Hematopoietic multipotent progenitor cell treated with erythropoietin and hydrocortisone succinate and interleukin-3 and kit ligand, for 17 days (in vitro differentiated cells): ENCODE results near the gene FCRL4.
"Not testable (repeated sequence)": the region's sequence is repeated elsewhere in the genome, so short reads cannot be mapped to it uniquely, and the experiment has no call there.

Source experiments
- DNase-seq: peaks from one replicate; pipeline ENCODE4 v3.0.0-alpha.2; 2015; ENCODE audit warnings: low spot score

FCRL4 gene

GRCh38 chr1:157551694-157552693 lies 45.9 kb downstream of the FCRL4 start, which contains the start of gene FCRL5:
FCRL5 (minus strand) TSS chr1:157552515; CDS start chr1:157552362, 153 bp downstream.
- no peak for DNase-seq

DNA sequence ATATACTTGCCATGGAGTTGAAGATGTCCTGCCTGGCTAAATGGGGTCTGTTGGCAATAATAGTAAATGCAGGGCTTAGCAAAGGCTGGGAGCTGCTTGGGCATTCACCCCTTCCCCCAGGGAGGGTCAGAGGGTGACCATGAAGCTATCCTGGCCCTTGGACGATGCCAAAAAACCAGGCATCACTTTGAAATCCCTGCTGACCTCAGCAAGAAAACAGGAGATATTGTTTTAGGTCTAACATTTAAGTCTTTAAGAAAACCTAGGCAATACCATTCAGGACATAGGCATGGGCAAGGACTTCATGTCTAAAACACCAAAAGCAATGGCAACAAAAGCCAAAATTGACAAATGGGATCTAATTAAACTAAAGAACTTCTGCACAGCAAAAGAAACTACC lies 49.8 kb downstream of the FCRL4 start:
- not testable (repeated sequence) for DNase-seq

DNA sequence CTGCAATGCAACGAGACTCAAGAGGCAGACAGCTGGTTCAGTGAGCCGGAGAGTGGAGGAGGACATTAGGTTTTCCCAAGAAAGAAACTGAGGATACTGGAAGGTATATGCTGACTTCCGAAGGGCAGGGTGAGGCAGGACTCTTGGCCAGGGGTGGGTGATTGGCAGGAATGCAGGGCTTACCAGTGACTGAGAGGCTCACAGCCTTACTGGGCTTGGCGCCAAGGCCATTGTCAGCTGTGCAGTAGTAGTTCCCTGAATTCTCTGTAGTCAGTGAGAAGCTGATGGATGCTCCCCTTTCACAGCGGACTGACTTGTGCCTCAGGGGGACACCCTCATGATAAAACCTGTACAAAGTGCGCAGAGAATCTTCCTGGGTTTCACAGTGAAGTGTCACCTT lies 55.2 kb downstream of the FCRL4 start:
- no peak for DNase-seq

DNA sequence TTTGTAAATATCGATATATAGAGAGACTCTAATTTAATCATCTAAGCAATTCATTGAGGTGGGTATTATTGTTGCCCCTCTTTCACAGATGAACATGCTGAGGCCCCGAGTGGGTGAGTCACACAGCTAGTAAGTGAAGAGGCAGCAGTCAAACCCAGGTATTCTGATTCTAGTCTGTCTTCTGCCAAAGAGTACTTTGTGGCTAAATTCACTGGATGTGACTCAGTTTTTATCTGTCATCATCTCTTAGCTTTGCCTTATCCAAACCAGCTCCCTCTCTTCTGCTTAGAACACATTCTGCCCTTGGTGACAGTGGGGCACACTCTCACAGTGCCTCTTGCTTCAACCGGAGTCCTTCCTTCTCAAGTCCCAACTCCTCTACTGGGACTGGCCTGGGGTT lies 57.0 kb downstream of the FCRL4 start:
- DNase-seq = no peak

GRCh38 chr1:157540160-157540748 lies 57.6 kb downstream of the FCRL4 start:
- DNase-seq = no peak

DNA sequence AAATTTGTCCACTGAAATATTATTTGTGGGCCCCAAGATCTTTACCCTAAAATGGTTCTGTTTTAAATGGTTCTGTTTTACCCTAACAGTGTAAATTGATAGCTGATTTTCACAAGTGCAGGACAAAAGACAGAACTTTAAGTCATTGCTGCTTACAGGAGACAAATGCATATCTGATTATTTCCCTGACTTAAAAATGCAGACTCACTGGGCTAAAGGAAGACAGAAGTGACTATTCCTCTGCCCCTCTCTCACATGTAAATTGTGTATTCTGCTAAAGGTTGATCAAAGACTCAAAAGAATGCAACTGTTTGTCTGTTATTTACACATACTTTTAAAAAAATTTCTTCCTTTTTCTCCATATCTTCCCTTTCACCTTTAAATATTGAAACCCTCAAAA lies 58.3 kb downstream of the FCRL4 start:
- no peak for DNase-seq

DNA sequence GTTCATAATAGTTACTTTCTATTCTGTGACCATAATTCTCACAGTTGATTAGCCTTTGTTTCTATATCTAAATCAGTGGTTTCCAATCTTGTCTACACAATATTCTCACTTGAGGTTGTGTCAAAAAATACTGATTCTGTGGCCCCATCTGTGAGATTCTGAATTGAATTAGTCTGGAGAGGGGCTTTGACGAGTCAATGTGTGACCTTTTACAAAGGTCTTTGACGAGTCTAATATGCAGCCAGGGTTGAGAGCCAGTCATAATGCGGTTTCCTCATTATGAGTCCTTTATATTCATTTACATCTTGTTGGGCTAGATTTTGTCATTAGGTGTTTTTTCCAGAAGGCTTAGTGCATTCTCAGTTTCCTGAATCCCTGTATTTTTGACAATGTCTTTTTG lies 65.3 kb downstream of the FCRL4 start:
- no peak for DNase-seq

DNA sequence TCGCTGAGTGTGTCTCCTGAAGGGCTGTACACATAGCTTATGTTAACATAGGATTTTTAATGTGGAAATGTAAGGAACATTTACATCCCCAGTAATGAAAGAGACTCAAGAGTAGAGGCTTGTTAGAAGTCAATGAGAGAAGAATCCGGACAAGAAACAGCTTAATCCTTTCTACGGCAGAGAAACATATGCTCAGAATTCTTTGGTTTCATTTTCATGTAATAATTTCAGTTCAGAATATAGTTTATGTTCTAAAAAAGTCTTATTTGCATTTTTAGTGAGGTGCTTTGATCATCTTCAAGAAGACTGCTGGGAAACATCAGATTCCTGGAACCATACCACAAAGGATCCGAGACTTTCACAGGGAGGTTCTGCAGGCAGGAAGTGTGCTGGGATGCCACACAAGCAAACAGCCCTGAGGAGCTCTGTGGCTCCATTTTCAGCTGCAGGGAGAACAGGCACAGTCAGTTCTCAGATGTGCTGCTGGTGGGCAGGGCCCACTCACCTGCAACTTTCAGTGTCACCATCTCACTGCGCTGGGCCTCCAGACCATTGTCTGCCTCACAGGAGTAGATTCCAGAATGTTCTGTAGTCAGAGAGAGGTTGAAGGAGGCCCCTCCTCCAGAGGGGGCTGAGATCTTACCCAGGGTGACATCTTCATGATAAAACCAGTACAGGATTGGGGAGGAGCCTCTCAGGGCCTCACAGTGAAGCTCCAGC lies 74.0 kb downstream of the FCRL4 start:
- DNase-seq = no peak
